Prostate gland (tissue), 2 donors: ENCODE measurements around the gene GALNT2.

Source experiments
- POLR2A ChIP-seq: fragments of 450-650 bp; IDR thresholded peaks from one replicate; pipeline ENCODE4 v1.6.1; 2016; ENCODE audit warnings: antibody characterized with exemption, mild to moderate bottlenecking
- POLR2AphosphoS5 ChIP-seq: sonication (generic); formaldehyde crosslinking; IDR thresholded peaks from one replicate; pipeline ENCODE4 v1.6.1; 2017; ENCODE audit warnings: antibody characterized with exemption
- TF ChIP-seq, protein P1 (sequence below), 4 experiments: fragments of 200-600 bp in 2 of 4; fragments of 450-650 bp in 2 of 4; sonication (generic) in 2 of 4; IDR thresholded peaks; 1 replicate in 3 of 4; 2 replicates in 1 of 4; pipeline ENCODE4 v1.5.1; 2016 to 2019; ENCODE audit warnings: antibody characterized with exemption in 4 of 4, mild to moderate bottlenecking in 2 of 4, moderate library complexity in 2 of 4

DNA sequence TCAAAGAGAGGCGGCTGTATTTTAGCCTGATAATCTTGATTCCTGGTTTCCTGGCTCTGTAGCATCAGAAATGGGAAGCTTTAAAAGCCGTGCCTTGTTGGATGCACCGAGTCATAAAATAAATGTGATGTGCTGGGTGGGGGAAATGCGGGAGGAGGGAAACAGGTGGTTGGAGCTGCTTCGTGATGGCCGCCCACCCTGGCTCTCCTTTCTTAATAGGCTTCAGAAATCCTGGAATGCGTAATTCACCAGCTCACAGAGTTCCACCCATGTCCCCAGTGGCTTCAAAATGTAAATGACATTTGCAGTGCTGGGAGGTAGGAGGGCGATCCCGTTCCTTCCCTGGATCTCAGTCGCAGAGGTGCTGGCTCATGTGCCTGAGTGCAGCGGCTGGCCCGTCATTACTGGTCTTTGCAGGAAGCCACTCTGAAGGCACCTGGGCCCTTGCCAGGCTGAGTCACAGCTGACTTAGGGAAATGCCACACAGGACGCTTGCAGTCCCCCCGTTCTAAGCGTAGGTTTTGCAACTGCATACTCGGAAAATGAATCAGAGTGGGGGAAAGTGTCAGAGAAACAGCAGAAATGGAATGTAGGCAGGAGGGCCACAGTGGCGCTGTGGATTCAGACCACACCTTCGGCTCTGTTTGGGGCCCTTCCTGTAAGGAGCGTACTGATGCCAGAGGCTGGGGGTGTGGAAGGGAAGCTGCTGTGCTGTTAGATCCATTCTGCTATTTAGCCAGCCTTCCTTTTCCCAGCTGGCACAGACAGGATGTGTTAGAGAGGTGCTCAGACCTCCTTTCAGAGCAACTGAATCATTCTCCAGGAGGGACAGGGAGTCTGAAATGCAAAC lies 37.6 kb downstream of the GALNT2 start:
- TF ChIP-seq, protein P1, sequence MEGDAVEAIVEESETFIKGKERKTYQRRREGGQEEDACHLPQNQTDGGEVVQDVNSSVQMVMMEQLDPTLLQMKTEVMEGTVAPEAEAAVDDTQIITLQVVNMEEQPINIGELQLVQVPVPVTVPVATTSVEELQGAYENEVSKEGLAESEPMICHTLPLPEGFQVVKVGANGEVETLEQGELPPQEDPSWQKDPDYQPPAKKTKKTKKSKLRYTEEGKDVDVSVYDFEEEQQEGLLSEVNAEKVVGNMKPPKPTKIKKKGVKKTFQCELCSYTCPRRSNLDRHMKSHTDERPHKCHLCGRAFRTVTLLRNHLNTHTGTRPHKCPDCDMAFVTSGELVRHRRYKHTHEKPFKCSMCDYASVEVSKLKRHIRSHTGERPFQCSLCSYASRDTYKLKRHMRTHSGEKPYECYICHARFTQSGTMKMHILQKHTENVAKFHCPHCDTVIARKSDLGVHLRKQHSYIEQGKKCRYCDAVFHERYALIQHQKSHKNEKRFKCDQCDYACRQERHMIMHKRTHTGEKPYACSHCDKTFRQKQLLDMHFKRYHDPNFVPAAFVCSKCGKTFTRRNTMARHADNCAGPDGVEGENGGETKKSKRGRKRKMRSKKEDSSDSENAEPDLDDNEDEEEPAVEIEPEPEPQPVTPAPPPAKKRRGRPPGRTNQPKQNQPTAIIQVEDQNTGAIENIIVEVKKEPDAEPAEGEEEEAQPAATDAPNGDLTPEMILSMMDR (IDR thresholded peaks at IDR 0.05), result peak in 1 of 4 experiments; percentile 3
- TF ChIP-seq POLR2A, result no peak
- peak; percentile 92 for TF ChIP-seq POLR2AphosphoS5
